Neural progenitor cell (in vitro differentiated cells): ENCODE results near the gene ZCCHC14.

ENCODE experiments used
- CTCF ChIP-seq: fragments of 200-600 bp; sonication (generic); IDR thresholded peaks from 2 replicates; pipeline ENCODE4 v1.5.1; 2017; ENCODE audit warnings: antibody characterized with exemption, mild to moderate bottlenecking
- EZH2 ChIP-seq: fragments of 200-600 bp; sonication (generic); IDR thresholded peaks from 2 replicates; pipeline ENCODE4 v1.6.1; 2017; ENCODE audit warnings: antibody characterized with exemption, mild to moderate bottlenecking, moderate library complexity

- no peak for TF ChIP-seq CTCF
- TF ChIP-seq EZH2: no peak
Observed at GRCh38 chr16:87411375-87412271, 81.2 kb downstream of the ZCCHC14 start.
